ENCODE results near the gene S100A12.

Gene S100A12

DNA sequence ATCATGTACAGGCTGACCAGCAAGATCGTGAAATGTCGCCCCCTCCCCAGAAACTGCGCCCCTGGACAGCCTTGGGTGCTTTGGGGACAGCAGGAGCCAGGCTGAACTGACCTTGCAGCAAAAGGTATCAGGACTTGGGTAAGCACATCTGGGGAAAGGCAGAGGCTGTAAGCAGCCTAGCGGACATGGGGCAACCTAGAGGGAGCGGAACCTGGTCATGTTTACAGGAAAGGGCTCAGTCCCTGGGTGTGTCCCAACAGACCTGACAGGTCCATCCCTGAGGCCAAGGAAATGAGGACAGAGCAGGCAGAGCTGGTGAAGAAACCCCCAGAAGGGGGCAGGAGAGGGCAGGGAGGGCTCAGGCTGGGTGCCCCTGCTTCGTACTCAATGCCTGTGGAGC, 18.5 kb upstream of the S100A12 start:
- no peak for TF ChIP-seq CTCF (conservative IDR thresholded peaks at IDR 0.05; ENCODE audit: low read depth, low read length)
- no peak for DNase-seq (ENCODE audit: low read depth)
- no peak overlapping the region for H3K4me3 ChIP-seq (ENCODE audit: low read length)

DNA sequence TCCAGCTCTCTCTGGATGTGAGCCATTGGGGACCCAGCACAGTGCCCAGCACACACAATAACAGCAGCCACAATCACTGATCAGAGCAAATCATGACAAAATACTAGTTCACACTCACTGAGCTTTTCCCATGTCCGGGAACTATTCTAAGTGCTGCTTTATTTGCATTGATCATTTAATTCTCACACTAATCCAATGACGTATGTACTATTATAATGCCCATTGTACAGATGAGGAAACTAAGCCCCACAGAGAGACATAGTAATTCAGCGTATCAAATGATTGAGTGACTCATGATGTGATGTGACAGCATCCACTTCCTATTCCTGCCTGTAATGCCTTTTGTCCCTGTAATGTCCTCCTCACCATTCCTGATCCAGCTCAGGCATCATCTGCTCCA, 17.4 kb upstream of the S100A12 start:
- TF ChIP-seq CTCF (conservative IDR thresholded peaks at IDR 0.05; ENCODE audit: low read depth, low read length): no peak
- H3K4me3 ChIP-seq (ENCODE audit: low read length): no peak overlapping the region
- DNase-seq (ENCODE audit: low read depth): no peak

DNA sequence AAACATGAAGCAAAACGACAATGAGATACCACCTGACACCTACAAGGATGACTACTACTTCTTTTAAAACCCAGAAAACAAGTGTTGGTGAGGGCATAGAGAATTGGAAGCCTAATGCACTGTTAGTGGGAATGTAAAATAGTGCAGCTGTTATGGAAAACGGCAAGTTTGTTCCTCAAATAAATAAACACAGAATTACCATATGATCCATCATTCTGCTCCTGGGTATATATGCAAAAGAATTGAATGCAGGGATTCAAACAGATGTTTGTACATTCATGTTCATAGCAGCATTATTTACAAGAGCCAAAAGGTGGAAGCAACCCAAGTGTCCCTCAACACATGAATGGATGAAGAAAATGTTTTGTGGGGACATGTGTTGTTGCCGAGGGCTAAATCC, 16.8 kb upstream of the S100A12 start:
- no peak for TF ChIP-seq CTCF (conservative IDR thresholded peaks at IDR 0.05; ENCODE audit: low read depth, low read length)

GRCh38 chr1:153390938-153391710, 15.7 kb upstream of the S100A12 start, which contains the start of gene S100A8:
S100A8 (minus strand) TSS chr1:153391073; CDS start chr1:153390535, 538 bp downstream.
- no peak for DNase-seq (ENCODE audit: low read depth)
- TF ChIP-seq CTCF (conservative IDR thresholded peaks at IDR 0.05; ENCODE audit: low read depth, low read length): no peak
- no peak within 1 kb of the TSS for H3K4me3 ChIP-seq (ENCODE audit: low read length)

More for the DNA sequence above, 16.8 kb upstream of the S100A12 start:
- H3K4me3 ChIP-seq (ENCODE audit: low read length): no peak overlapping the region
- no peak for DNase-seq (ENCODE audit: low read depth)

- no peak for DNase-seq (ENCODE audit: low read depth)
- TF ChIP-seq CTCF (conservative IDR thresholded peaks at IDR 0.05; ENCODE audit: low read depth, low read length): no peak
- no peak overlapping the region for H3K4me3 ChIP-seq (ENCODE audit: low read length)
Measured at GRCh38 chr1:153389973-153390879, 14.8 kb upstream of the S100A12 start.

- H3K4me3 ChIP-seq (ENCODE audit: low read length): no peak overlapping the region
- DNase-seq (ENCODE audit: low read depth): no peak
- TF ChIP-seq CTCF (conservative IDR thresholded peaks at IDR 0.05; ENCODE audit: low read depth, low read length): no peak
Measured at GRCh38 chr1:153389401-153389800, 14.0 kb upstream of the S100A12 start.
